Neuron (in vitro differentiated cells): ENCODE data around the gene KCNH1.

Experiments used
- H2AFZ ChIP-seq: one replicate; pipeline ENCODE4 v1.6.1; 2013; ENCODE audit warnings: low read depth, mild to moderate bottlenecking, inconsistent platforms, low read length, moderate library complexity
- H3K27me3 ChIP-seq: one replicate; pipeline ENCODE4 v1.6.1; 2013; ENCODE audit warnings: low read length; ENCODE audit not compliant: insufficient read depth
- H3K36me3 ChIP-seq: one replicate; pipeline ENCODE4 v1.6.1; 2013; ENCODE audit warnings: low read length; ENCODE audit not compliant: insufficient read depth
- H3K4me1 ChIP-seq: one replicate; pipeline ENCODE4 v1.6.1; 2013; ENCODE audit warnings: low read length; ENCODE audit not compliant: insufficient read depth
- H3K4me3 ChIP-seq: 2 replicates; pipeline ENCODE4 v1.5.1; 2013; ENCODE audit warnings: mild to moderate bottlenecking, low read length, moderate library complexity
- H3K9me3 ChIP-seq: one replicate; pipeline ENCODE4 v1.6.1; 2013; ENCODE audit warnings: low read length

KCNH1 gene

GRCh38 chr1:210814382-210815123 lies 319.4 kb downstream of the KCNH1 start:
- H3K4me3 ChIP-seq, result no peak overlapping the region
- H3K27me3 ChIP-seq, result no peaks in the 10 kb centered on the region
- no peaks in the 10 kb centered on the region for H3K9me3 ChIP-seq
- H3K4me1 ChIP-seq, result peaks cover 4% of the 10 kb centered on the region
- no peak overlapping the region for H2AFZ ChIP-seq
- no peaks in the 10 kb centered on the region for H3K36me3 ChIP-seq

GRCh38 chr1:210801501-210801900 lies 332.4 kb downstream of the KCNH1 start:
- no peak overlapping the region for H2AFZ ChIP-seq
- no peaks in the 10 kb centered on the region for H3K36me3 ChIP-seq
- no peak overlapping the region for H3K4me3 ChIP-seq
- no peaks in the 10 kb centered on the region for H3K4me1 ChIP-seq
- no peaks in the 10 kb centered on the region for H3K9me3 ChIP-seq
- H3K27me3 ChIP-seq, result no peaks in the 10 kb centered on the region

DNA sequence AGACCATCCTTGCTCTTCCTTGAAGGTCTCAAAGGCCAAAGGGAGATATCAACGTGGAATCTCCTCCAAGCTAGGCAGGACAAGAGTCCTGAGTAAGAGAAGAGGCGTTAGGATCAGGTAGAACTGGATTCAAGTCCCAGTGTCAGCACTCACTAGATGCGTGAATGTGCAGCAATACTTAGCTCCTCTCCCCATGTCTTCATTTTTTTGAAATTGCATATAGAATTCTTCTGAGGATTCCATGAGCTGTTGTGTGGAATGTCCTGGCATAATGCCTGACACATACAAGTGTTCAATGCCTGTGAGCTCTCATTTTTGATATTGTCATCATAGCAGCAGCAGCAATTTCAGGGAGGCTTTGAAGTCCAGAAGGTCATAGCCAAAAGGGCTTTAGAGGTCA lies 333.2 kb downstream of the KCNH1 start:
- Histone ChIP-seq H3K9me3 (no peaks in the 10 kb centered on the region), H3K4me3 (no peak overlapping the region), H3K27me3 (no peaks in the 10 kb centered on the region), H3K4me1 (no peaks in the 10 kb centered on the region), H3K36me3 (no peaks in the 10 kb centered on the region), H2AFZ (no peak overlapping the region)

DNA sequence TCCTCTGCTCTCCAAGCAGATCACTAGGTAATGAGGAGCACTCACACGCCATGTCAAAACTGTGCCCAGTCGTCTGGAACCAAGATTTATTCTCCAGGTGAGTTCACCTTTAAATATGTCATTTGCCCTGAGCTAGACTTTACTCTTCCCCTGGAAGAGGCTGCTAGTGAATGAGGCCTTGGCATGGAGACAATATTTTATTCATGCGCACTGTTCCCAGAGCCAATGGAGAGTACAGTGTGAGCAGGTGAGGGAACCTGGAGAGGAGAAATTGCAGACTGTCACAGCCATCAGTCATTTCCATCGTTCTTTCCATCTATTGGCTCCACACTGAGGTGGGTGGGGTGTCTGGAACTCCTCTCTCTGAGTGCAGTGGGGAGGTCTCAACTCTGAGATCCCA lies 333.6 kb downstream of the KCNH1 start:
- Histone ChIP-seq H3K27me3 (no peaks in the 10 kb centered on the region), H3K4me3 (no peak overlapping the region), H3K36me3 (no peaks in the 10 kb centered on the region), H3K9me3 (no peaks in the 10 kb centered on the region), H2AFZ (no peak overlapping the region), H3K4me1 (no peaks in the 10 kb centered on the region)

DNA sequence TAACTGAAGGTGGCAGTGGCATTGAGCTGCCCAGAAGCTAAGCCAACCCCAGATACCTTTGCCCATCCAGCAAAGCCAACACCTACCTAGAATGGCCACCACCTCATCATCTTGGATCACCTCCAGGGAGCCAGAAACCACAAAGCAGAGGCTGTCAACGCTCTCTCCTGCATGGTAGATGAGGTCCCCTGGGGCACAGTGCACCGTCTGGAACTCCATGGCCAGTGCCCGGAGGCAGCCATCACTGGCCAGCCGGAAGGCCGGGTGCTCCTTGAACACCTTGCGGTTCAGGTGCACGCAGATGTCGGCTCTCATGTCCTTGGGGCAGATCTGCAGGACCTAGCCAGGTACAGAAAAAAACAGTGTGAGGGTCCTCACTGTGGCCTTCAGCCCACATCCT lies 336.5 kb downstream of the KCNH1 start:
- Histone ChIP-seq H3K4me3 (no peak overlapping the region), H3K36me3 (no peaks in the 10 kb centered on the region), H3K27me3 (no peaks in the 10 kb centered on the region), H2AFZ (no peak overlapping the region), H3K9me3 (no peaks in the 10 kb centered on the region), H3K4me1 (no peaks in the 10 kb centered on the region)

- Histone ChIP-seq H2AFZ (no peak overlapping the region), H3K27me3 (no peaks in the 10 kb centered on the region)
Measured at GRCh38 chr1:210796421-210796820, 337.5 kb downstream of the KCNH1 start.

DNA sequence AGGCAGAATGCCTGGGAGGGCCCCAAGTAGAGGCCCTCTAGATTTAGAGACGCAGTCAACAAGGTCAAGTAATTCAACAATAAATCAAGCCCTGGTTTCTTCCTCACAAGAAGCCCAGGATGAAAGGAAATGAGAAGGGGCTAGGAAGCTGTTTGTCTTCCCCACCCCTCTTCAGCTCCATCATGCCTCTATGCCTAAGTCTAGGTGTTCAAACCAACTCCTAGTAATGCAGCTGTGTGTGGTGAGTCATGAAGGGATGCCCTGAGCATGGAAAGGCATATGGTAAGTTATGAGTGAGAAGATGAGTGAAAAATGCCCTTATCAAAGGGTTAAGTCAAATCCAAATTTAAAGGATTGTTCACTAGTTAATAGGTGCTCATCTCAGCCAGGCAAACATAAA lies 339.5 kb downstream of the KCNH1 start:
- no peak overlapping the region for H2AFZ ChIP-seq
- H3K9me3 ChIP-seq, result no peaks in the 10 kb centered on the region

More at GRCh38 chr1:210796421-210796820, 337.5 kb downstream of the KCNH1 start:
- Histone ChIP-seq H3K4me3 (no peak overlapping the region), H3K9me3 (no peaks in the 10 kb centered on the region), H3K4me1 (no peaks in the 10 kb centered on the region), H3K36me3 (no peaks in the 10 kb centered on the region)

DNA sequence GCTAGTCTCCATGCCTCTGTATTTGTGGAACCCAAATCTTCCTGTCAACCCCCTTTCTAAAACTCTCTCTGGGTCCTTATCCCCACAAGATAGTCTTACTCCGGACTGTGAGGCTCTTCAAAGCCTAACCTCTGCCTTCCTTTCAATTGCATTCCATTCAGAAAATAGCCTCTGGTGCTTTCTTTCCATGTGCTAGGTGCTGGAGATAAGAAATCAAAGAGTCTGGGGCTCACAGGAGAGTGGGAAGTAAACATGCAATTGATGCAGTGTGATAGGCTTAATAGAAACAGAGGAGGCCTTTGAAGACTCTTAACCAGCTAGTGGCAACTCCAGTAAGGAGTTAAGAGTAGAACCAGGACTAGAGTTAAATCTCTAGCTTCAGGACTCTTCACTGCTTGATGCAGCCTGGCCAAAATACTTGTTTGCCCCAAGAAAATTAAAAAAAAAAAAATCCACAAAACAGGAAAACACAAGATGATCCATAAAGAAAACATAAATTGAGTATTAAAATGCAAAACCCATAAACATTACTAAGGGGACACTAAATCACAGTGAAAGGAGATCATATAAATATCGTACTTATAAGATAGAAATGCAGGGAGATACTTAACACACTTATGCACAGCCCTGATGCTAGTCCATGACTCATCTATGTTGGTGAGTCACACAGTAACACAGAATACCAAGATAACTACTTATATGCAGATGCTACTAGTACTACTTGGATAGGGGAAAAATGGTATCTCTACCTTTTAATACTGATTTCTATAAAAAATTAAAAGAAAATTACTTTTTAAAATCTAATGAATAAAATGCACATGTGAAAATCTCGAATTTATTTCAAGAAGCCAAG lies 341.5 kb downstream of the KCNH1 start:
- Histone ChIP-seq H2AFZ (no peak overlapping the region), H3K36me3 (no peaks in the 10 kb centered on the region), H3K9me3 (no peaks in the 10 kb centered on the region), H3K27me3 (no peaks in the 10 kb centered on the region), H3K4me1 (no peaks in the 10 kb centered on the region), H3K4me3 (no peak overlapping the region)

More for the DNA sequence above, 339.5 kb downstream of the KCNH1 start:
- Histone ChIP-seq H3K27me3 (no peaks in the 10 kb centered on the region), H3K36me3 (no peaks in the 10 kb centered on the region), H3K4me3 (no peak overlapping the region), H3K4me1 (no peaks in the 10 kb centered on the region)

GRCh38 chr1:210790196-210790595 lies 343.8 kb downstream of the KCNH1 start:
- Histone ChIP-seq H3K27me3 (no peaks in the 10 kb centered on the region), H3K36me3 (no peaks in the 10 kb centered on the region), H3K9me3 (no peaks in the 10 kb centered on the region), H3K4me3 (no peak overlapping the region), H3K4me1 (no peaks in the 10 kb centered on the region), H2AFZ (no peak overlapping the region)

DNA sequence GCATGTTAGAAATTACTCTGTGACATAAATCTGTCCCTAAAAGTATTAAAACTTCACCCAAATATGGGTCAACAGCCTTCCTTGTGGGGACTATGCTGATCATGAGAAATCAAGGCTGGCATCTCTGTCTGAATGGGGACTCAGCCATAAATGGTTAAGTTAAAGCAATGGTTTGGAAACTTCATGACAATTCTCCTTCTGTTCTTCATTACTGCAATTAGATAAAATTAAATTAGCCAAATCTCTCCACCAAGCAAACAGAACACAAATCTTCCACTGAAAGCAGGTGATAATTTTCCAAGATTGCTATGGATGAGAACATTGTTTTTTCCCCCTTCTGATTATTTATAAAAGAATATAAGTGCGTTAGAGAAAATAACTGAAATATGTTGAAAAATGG lies 346.1 kb downstream of the KCNH1 start:
- H3K36me3 ChIP-seq, result no peaks in the 10 kb centered on the region
- no peaks in the 10 kb centered on the region for H3K9me3 ChIP-seq
- H2AFZ ChIP-seq, result no peak overlapping the region
- no peaks in the 10 kb centered on the region for H3K4me1 ChIP-seq
- H3K4me3 ChIP-seq, result no peak overlapping the region
- H3K27me3 ChIP-seq, result no peaks in the 10 kb centered on the region

DNA sequence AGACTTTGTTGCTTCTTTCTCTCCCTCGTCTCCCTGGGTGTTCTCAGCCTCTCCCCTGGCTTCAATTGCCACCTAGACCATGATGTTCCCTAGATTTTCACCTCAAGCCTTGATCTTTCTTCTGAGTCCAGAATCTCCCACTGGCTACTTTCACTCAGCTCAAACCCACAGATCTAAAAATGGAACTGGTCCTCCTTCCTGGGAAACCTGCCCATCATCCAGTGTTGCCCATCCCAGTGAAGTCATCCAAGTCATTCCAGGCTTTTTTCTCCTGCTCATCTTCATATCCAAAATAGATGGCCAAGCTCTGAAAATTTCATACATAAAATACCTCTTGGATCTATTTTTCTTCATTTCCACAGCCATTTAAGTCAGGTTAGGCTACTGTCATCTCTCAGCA lies 347.4 kb downstream of the KCNH1 start:
- H2AFZ ChIP-seq, result no peak overlapping the region
- H3K4me3 ChIP-seq, result no peak overlapping the region
- no peaks in the 10 kb centered on the region for H3K9me3 ChIP-seq
- no peaks in the 10 kb centered on the region for H3K27me3 ChIP-seq
- H3K36me3 ChIP-seq, result no peaks in the 10 kb centered on the region
- H3K4me1 ChIP-seq, result no peaks in the 10 kb centered on the region

- Histone ChIP-seq H3K4me1 (no peaks in the 10 kb centered on the region), H3K27me3 (no peaks in the 10 kb centered on the region), H3K36me3 (no peaks in the 10 kb centered on the region), H3K9me3 (no peaks in the 10 kb centered on the region), H2AFZ (no peak overlapping the region), H3K4me3 (no peak overlapping the region)
Measured at GRCh38 chr1:210783925-210784324, 350.0 kb downstream of the KCNH1 start.

GRCh38 chr1:210781652-210782051 lies 352.3 kb downstream of the KCNH1 start:
- H3K36me3 ChIP-seq, result no peaks in the 10 kb centered on the region
- H3K9me3 ChIP-seq, result no peaks in the 10 kb centered on the region
- no peak overlapping the region for H3K4me3 ChIP-seq
- no peaks in the 10 kb centered on the region for H3K4me1 ChIP-seq
- H3K27me3 ChIP-seq, result no peaks in the 10 kb centered on the region
- no peak overlapping the region for H2AFZ ChIP-seq
